CD4-positive, alpha-beta T cell (primary cell): Measurements from ENCODE around the gene COL19A1. TPM values are rescaled to one million over a fixed set of nuclear protein-coding genes. Genes with fewer than 3 reads are reported as not detected.

Experiments used
- ATAC-seq: fragments of 200-7000 bp; cut with Tn5 transposase; one replicate; pipeline ENCODE4 v1.10.0; 2022; ENCODE audit warnings: mild to moderate bottlenecking; ENCODE audit not compliant: poor library complexity
- CTCF ChIA-PET: fragments of 350-600 bp; sonication (Branson Sonifier 250); formaldehyde crosslinking; loops from one replicate; lab custom pipeline; 2021; ENCODE audit warnings: antibody characterized with exemption, inconsistent platforms; lab: Charles Lee
- POLR2A ChIA-PET: fragments of 350-600 bp; sonication (Branson Sonifier 250); formaldehyde crosslinking; loops from one replicate; lab custom pipeline; 2021; ENCODE audit warnings: antibody characterized with exemption, inconsistent platforms; lab: Charles Lee
- DNase-seq, 14 experiments: peaks; one replicate each; pipeline ENCODE4 v3.0.0-alpha.2; 2013 to 2020; ENCODE audit warnings: mixed read lengths in 2 of 14
- H3K27ac ChIP-seq, 2 donors: one replicate each; pipeline versions ENCODE4 v1.5.1 to v1.7.0; 2013; ENCODE audit warnings: low read length in 2 of 2, low read depth in 1 of 2, mild to moderate bottlenecking in 1 of 2
- H3K27me3 ChIP-seq, 2 experiments: 1 replicate in 1 of 2; 2 replicates in 1 of 2; pipeline versions ENCODE4 v1.6.1 to v1.7.0; 2013; ENCODE audit warnings: low read length in 2 of 2, control low read depth in 1 of 2, mild to moderate bottlenecking in 1 of 2, moderate library complexity in 1 of 2; ENCODE audit not compliant: insufficient read depth in 2 of 2, control insufficient read depth in 1 of 2
- H3K36me3 ChIP-seq: one replicate; pipeline ENCODE4 v1.6.1; 2013; ENCODE audit warnings: low read length, control low read depth; ENCODE audit not compliant: insufficient read depth
- H3K4me1 ChIP-seq: one replicate; pipeline ENCODE4 v1.6.1; 2013; ENCODE audit warnings: low read length, control low read depth; ENCODE audit not compliant: insufficient read depth
- H3K4me3 ChIP-seq: one replicate; pipeline ENCODE4 v1.5.1; 2013; ENCODE audit warnings: mild to moderate bottlenecking, low read length, moderate library complexity
- H3K9me3 ChIP-seq, 2 experiments: 1 replicate in 1 of 2; 2 replicates in 1 of 2; pipeline versions ENCODE4 v1.6.1 to v1.7.0; 2013; ENCODE audit warnings: low read length in 2 of 2, mild to moderate bottlenecking in 2 of 2, control low read depth in 1 of 2, moderate library complexity in 1 of 2; ENCODE audit not compliant: control insufficient read depth in 1 of 2, insufficient read depth in 1 of 2
- H3K27ac Mint-ChIP-seq: one replicate; pipeline ENCODE4 v1.8.0; 2020; ENCODE audit warnings: mixed read lengths
- H3K27me3 Mint-ChIP-seq: one replicate; pipeline ENCODE4 v1.8.0; 2021; ENCODE audit warnings: mixed read lengths
- H3K36me3 Mint-ChIP-seq: one replicate; pipeline ENCODE4 v1.8.0; 2021; ENCODE audit warnings: low read depth, mixed read lengths
- H3K4me1 Mint-ChIP-seq: one replicate; pipeline ENCODE4 v1.8.0; 2021; ENCODE audit warnings: low read depth, mixed read lengths
- H3K4me3 Mint-ChIP-seq: one replicate; pipeline ENCODE4 v1.8.0; 2020; ENCODE audit warnings: mild to moderate bottlenecking, mixed read lengths
- H3K9me3 Mint-ChIP-seq: one replicate; pipeline ENCODE4 v1.8.0; 2020; ENCODE audit warnings: mixed read lengths
- intact Hi-C, 2 experiments: fragments of 100-400 bp; cut with DNase I in 1 of 2; cut with micrococcal nuclease in 1 of 2; formaldehyde crosslinking; loops; one replicate each; pipeline versions ENCODE4 v1.15.1 to v1.9.0; 2023 to 2025; cut with DNase I, micrococcal nuclease
- total RNA-seq, 174 experiments: library from RNA in 2 of 174; stranded (reverse) in 2 of 174; gene quantifications; one replicate each; pipeline ENCODE4 v1.2.3 and lab custom pipeline; 2021 to 2026
- TF ChIP-seq, protein P1 (sequence below): fragments of 200-600 bp; IDR thresholded peaks from one replicate; pipeline ENCODE4 v1.8.0; 2022; ENCODE audit warnings: antibody characterized with exemption, mild to moderate bottlenecking

Gene COL19A1
- total RNA-seq, 2 experiments from 2014 or later: not detected

DNA sequence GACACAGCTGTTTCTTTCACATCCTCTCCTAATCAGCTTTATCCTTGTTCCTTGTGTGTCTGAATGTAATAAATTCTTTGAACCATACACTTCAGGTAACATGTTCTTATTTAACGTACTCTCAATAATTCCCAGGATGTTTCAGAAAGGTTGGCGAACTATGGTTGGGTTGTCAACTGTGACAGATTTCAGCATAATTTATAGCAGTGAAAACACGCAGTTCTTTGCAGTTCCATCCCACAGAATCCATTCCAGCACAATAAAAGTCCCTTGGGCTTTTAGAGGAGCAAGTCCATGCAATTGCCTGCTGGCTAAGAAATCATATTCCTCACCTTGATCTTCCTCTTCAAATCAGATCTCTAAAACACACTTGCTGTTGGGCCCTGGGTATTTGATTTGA lies 317.2 kb downstream of the COL19A1 start:
- H3K4me3 ChIP-seq: no peak overlapping the region
- Mint-ChIP-seq H3K36me3 (no peaks in the 10 kb centered on the region), H3K27ac (no peak overlapping the region), H3K27me3 (no peaks in the 10 kb centered on the region), H3K4me3 (no peak overlapping the region), H3K4me1 (no peaks in the 10 kb centered on the region), H3K9me3 (no peaks in the 10 kb centered on the region)
- TF ChIP-seq, protein P1, sequence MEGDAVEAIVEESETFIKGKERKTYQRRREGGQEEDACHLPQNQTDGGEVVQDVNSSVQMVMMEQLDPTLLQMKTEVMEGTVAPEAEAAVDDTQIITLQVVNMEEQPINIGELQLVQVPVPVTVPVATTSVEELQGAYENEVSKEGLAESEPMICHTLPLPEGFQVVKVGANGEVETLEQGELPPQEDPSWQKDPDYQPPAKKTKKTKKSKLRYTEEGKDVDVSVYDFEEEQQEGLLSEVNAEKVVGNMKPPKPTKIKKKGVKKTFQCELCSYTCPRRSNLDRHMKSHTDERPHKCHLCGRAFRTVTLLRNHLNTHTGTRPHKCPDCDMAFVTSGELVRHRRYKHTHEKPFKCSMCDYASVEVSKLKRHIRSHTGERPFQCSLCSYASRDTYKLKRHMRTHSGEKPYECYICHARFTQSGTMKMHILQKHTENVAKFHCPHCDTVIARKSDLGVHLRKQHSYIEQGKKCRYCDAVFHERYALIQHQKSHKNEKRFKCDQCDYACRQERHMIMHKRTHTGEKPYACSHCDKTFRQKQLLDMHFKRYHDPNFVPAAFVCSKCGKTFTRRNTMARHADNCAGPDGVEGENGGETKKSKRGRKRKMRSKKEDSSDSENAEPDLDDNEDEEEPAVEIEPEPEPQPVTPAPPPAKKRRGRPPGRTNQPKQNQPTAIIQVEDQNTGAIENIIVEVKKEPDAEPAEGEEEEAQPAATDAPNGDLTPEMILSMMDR: no peak
- DNase-seq (no peak), ATAC-seq (no peak)
- CTCF ChIA-PET: no interaction called here
- no peaks in the 10 kb centered on the region for H3K36me3 ChIP-seq
- H3K27me3 ChIP-seq: no peaks in the 10 kb centered on the region
- H3K9me3 ChIP-seq: no peaks in the 10 kb centered on the region
- no peaks in the 10 kb centered on the region for H3K4me1 ChIP-seq
- H3K27ac ChIP-seq: no peak overlapping the region
- POLR2A ChIA-PET: no interaction called here
- intact Hi-C loops: no loop called here

DNA sequence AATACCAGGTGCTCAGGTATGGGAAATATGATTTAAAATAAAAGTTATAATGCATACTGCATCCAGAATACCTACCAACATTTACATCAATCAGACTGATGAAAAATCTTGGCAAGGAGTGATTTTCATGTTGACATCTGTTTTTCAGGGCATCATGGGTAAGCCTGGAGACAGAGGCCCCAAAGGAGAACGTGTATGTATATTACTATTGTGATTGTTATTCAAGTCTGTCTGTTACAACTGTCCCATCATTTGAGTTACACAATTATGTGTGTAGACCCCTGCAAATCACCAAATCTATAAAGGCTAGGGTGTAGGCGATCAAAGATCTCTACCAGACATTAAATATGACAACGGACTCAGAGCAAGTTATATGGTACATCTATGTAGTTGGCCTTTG lies 318.4 kb downstream of the COL19A1 start:
- intact Hi-C loops: no loop called here
- no peaks in the 10 kb centered on the region for H3K27me3 ChIP-seq
- CTCF ChIA-PET: no interaction called here
- H3K4me3 Mint-ChIP-seq: no peak overlapping the region
- H3K4me1 ChIP-seq: no peaks in the 10 kb centered on the region
- no peaks in the 10 kb centered on the region for H3K9me3 Mint-ChIP-seq
- TF ChIP-seq, protein P1: no peak
- ATAC-seq: no peak
- H3K4me1 Mint-ChIP-seq: no peaks in the 10 kb centered on the region
- no peak overlapping the region for H3K27ac Mint-ChIP-seq
- POLR2A ChIA-PET: no interaction called here
- no peaks in the 10 kb centered on the region for H3K9me3 ChIP-seq
- no peaks in the 10 kb centered on the region for H3K36me3 ChIP-seq
- no peak overlapping the region for H3K4me3 ChIP-seq
- H3K36me3 Mint-ChIP-seq: no peaks in the 10 kb centered on the region
- DNase-seq: no peak
- no peak overlapping the region for H3K27ac ChIP-seq
- no peaks in the 10 kb centered on the region for H3K27me3 Mint-ChIP-seq

DNA sequence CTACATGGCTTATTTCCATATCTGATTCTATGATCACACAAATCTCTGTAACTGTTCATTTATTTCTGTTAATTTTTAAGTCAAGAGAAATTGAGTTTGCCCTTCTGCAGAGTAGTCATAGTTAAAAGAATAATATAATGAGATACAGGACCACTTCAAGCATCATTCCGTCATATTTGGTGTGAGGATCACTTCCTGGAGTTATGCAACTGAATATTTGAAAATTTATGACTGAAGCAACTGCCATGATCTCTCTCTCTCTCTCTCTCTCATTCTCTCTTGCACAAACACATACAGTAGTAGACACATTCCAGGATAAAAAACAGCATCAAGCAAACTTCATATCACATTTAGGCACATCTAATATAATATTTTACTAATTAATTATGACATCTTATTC lies 320.1 kb downstream of the COL19A1 start:
- Histone ChIP-seq H3K9me3 (no peaks in the 10 kb centered on the region), H3K27me3 (no peaks in the 10 kb centered on the region), H3K36me3 (no peaks in the 10 kb centered on the region), H3K4me1 (no peaks in the 10 kb centered on the region), H3K27ac (no peak overlapping the region), H3K4me3 (no peak overlapping the region)
- no peaks in the 10 kb centered on the region for H3K9me3 Mint-ChIP-seq
- ATAC-seq (no peak), DNase-seq (no peak)
- TF ChIP-seq, protein P1: no peak
- CTCF ChIA-PET: no interaction called here
- intact Hi-C loops: no loop called here
- H3K4me1 Mint-ChIP-seq: no peaks in the 10 kb centered on the region
- H3K4me3 Mint-ChIP-seq: no peak overlapping the region
- no peaks in the 10 kb centered on the region for H3K27me3 Mint-ChIP-seq
- POLR2A ChIA-PET: no interaction called here
- H3K36me3 Mint-ChIP-seq: no peaks in the 10 kb centered on the region
- H3K27ac Mint-ChIP-seq: no peak overlapping the region
